HG03045 (cell line): ENCODE data around the gene GABBR2.

Source experiments
- ATAC-seq: cut with Tn5 transposase; IDR thresholded peaks from one replicate; pipeline ENCODE4 v1.9.1; 2021; ENCODE audit warnings: mild to moderate bottlenecking, moderate library complexity; ENCODE audit not compliant: unreplicated experiment

GABBR2 gene

DNA sequence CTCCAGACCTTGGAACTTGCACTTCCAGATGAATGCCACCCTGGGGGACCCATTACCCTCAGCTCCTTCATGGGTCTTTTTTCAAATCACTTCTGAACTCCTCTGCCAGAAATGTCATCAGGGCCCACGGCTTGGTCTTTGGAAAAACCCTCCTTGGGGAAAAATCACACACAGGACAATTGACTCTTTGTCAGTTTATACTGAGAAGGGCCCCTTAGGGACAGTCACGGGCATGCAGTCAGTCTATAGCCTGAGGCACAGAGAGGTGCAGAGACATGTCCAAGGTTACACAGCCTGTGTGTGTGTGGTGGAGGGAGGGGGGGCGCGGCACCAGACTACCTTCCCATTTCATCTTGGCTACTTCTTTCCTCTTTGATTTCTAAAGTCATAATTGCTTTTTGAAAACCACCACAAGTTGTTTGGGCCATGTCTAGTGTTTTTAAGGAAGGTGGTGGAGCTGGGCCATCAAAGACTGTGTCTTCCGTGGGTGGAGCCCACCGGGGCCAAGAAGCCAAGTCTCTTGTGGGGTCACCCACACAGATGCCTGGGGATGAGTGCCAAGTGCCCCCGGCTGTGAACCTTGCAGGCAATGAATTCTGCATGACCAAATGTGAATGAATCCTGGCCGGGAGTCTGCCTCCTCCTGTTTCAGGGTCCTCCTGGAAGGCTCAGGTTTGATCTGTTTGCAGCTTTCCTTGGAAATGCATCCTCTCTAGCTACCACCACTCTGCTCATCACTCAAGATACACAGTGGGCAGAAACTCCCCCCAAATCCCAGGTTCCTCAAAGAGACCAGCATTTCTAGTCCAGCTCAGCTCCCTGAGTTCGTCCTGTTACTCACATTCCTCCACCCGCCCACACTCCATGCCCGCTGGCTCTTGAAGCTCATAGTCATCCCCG, 253.2 kb downstream of the GABBR2 start:
- no peak for ATAC-seq

DNA sequence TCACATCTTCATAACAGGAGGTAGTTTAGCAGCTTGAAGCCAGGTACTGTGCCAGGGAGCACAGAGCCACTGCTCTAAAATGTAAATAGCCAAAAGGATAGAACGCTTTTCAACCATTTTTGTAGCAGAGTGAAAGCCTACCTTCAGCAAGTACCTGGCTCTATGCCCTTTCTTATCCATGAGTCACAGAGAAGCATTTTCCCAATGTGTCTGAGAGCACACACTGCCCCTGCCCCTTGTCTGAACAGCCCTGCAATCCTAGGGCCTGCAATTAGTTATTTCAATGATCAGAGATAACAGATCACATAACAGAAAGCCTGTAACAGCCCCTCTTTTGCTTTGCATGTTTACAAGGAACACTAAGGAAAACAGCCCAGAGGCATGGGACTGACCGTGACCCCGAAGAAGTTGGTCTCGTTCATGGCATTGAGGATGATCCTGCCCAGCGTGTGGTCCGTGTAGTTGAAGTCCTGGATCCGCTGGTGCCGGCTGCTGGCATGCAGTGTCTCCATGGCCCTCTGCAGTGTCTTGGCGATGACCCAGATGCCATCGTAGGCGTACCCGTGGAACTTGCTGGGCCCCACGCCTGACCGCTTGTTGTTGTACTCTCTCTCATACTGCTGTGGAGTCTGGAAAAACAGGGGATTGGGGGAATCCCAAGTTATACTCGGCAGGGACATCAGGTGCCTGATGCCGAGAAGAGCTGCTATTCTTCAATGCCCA, 255.0 kb downstream of the GABBR2 start:
- ATAC-seq, result no peak

DNA sequence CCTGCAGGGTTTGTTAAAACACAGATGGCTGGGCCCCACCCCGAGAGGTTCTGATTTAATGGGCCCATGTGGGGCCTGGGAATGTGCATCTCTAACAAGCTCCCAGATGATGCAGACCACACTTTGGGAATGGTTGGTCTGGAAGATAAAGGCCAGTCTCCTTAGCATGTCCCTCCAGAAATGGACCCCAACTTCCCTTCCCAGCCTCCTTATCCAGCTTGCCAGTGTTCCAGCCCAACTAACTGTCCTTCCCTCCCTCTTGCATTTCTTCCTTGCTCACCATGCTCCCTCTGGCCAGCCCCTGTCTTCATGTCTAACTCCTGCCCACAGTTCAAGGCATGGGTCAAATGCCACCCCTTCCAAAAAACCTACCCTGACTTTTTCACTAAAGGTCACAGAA, 257.2 kb downstream of the GABBR2 start:
- ATAC-seq, result no peak

DNA sequence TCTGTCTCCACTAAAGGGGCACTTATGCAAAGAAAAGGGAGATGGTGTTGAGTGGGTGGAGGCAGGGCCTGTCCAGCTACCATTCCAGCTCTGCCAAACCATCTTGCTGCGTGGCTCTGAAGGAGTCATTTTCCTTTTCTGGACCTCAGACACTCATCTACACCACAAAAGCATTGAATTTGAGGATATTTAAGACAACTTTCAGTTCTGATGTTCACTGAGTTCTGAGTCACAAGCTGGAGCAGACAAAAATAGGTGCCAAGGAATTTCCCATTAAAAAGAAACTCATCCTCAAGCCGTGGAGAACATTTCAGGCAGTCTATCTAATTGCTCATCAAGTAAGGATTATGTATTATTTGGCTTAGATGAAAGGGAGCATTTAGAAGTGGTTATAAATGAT, 258.2 kb downstream of the GABBR2 start:
- no peak for ATAC-seq

DNA sequence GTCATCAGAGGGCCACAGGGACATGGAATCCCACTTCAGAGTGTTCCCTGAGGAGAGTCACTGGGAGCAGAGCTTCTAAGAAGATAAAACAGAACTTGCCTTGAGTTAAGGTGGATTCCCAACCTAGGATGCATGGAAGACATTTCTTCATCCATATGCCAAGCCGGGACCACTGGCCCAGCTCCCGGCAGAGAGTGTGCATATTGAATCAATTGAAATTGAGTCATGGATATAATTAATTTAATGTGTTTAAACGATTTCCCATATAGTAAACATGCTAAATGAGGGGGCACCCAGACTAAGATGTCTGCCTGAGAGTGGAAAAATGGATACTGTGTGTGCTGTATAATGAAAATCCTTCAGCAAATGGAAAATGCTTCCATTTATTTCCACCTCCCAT, 258.9 kb downstream of the GABBR2 start:
- ATAC-seq, result no peak

DNA sequence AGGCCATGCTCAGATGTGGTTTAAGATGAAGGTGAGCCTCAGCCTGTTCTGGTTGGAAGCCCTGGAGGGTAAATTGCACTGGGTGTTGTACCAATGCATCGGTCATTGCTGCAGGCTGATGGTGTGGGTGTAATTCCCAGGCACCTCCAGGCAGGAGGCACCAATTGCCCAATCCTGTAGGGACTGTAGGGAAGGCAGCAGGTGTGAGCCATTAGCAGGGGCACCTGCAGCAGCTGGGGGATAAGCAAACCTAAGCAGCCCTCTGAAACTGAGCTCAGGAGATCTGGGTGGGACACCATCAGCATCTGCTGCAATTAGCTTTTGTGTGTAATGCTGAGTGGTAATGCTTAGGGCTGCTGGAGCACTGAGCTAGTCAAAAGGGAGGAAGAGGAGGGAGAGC, 263.2 kb downstream of the GABBR2 start:
- ATAC-seq, result no peak

DNA sequence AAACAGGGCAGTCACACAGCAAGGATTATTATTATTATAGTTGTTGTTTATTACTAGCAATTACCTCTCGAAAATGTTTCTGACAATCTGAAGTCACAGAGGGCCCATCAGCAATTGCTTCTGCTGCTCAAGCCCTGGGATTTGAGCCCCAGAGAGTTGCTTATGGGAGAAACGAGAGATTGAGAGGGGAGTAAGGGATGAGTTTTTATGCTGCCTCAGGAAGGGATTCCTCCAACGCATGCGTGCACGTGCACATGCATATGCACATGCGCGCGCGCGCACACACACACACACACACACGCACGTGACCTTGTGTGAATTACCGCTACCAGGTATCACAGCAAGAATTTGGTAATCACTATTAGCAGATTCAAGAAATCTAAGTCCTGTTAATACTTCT, 264.1 kb downstream of the GABBR2 start:
- ATAC-seq, result no peak

DNA sequence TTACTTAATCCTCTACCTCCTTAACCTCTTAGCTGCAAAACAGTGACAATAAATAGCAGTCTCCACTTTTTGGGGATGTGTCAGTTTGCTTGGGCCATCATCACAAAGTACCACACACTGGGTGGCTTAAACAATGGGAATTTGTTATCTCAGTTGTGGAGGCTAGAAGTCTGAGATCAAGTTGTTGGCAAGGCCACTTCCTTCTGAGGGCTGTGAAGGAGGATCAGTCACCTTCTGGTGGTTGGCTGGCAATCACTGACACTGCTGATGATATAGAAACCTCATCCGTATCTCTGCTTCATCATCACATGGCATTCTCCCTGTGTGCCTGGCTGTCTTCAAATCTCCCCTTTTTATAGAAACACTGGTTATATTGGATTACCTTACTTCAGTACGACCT, 266.2 kb downstream of the GABBR2 start:
- no peak for ATAC-seq

DNA sequence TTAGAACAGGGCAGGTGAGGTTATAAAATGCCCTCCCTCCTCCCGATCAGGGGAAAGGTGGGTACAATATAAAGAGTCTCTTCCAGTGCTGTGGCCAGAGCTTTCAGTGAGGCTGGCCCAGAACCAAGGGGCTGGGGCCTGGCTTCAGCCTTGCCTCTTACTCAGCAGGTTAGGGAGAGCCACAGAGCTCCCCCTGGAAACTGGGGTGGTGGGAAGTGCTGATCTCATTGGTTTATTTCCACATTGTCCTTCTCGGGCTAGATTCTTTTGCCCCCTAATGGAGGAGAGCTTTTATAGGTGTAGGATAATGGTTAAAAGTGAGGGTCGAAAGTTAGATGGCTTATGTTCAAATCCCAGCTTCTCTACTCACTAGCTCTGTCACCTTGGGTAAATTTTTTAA, 266.6 kb downstream of the GABBR2 start:
- no peak for ATAC-seq

DNA sequence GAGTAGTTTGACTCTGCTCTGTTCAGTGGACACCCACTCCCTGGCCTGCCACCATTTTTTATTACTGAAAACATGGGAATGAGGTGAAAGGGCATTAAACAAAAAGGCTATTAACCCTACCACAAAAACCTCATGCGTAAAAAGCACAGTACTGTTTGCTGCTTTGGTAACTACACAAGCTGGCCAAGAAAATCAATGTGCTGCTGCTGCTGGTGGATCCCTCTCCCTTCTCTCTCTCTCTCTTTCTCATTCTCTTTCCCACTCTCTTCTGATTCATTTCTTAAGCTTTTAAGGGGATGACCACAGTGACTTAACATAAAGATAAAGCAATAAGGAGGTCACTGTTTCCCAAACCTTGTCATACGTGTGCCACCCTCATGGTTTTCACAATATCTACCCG, 270.1 kb downstream of the GABBR2 start:
- ATAC-seq, result no peak

DNA sequence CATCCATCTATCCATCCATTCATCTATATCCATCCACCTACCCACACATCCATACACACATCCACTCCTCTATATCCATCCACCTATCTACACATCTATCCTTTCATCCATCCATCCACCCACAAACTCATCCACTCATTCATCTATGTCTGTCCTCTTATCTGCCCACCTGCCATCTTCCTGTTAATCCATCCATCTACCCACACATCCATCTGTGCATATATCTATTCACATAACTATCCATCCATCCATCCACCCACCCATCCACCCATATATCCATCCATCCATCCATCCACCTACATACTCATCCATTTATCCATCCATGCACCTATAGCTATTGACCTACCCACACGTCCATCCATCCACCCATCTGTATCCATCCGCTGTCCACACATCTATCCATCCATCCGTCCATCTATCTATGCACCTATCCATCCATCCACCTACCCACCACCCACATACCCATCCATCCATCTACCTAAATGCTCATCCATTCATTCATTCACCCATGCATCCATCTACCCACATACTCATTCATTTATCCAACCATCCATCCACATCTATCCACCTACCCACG, 271.2 kb downstream of the GABBR2 start:
- ATAC-seq, result no peak

DNA sequence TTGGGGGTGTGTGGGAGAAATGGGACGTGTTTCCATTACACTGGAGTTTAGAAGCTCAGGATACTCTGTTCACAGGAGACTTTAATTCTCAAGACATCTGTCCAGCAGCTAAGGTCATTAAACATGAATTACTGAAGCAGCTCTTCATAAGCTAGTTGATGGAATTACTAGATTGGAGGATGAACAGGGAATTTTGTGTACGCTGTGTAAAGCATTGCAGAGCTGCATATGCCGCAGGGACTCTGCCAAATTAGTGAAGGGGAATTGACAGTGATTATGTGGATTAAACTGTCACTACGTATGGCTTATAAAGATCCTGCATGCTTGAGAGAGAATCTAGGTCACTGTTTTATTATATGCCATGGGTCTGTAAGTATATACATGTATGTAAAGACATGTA, 275.8 kb downstream of the GABBR2 start:
- no peak for ATAC-seq

DNA sequence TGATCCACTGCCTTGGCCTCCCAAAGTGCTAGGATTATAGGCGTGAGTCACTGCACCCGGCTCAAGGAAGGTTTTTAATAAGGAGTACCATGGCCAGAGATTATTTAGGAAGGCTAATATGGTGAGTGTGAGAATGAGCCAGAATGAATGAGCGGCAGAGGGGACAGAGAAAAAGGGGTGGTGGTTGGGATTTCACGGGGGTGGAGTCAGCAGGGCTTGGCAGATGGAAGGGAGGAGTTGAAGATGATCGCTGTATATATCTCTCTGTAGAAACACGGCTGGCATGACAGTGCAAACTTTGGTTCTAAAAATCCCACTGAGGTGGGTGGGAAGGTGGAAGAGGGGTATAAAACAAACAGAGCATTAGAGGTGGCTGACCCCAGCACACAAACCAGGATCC, 276.6 kb downstream of the GABBR2 start:
- ATAC-seq, result no peak

DNA sequence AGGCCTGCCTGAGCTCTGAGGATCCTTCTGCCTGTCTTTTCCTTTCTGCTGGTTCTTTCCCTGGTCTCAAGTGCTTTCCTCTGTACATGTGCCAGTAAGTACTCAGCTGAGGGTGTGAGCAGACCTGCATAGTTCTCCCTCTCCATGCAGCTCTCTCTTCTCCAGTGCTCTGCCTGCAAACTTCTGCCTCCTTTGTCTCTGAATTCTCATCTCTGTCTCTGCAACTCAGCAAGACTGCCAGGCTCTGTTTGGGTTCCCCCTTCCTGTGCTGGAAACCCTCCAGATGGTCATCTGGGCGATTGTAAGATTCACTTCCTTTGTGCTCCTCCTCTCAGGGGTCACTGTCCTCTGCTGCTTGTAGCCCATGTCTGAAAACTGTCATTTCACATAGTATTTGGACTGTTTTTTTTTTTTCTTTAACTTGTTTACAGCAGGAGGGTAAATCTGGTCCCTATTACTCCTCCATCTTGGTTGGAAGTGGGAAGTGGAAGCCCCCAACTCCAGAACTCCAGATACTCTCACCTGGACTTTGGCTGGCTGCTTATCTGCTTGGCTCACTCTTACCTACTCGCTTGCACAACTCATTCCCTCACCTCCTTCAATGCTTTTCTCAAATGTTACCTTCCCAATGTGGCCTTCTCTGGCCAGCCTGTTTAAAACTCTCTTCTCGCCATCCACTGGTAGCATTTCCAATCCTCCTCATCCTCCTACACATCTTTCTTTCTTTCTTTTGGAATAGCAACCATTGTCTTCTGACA, 278.0 kb downstream of the GABBR2 start:
- no peak for ATAC-seq

DNA sequence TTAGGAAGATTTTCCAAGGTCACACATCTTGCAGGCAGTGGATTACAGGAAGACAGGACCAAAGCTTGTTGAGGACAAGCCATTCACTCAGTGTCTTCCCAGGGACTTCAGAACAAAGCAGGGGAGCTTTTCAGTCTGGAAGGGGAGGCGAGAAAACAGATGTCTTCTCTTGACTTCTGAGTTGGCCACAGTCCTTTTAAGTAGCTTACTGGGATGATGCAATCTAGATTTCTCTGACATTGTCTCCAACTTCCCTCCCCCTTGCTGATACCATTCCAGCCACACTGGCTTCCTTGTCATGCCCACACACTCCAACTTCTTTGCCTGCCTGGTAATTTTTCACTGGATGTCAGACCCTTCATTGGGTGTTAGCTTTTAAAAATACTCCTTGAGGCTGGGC, 279.1 kb downstream of the GABBR2 start:
- no peak for ATAC-seq

DNA sequence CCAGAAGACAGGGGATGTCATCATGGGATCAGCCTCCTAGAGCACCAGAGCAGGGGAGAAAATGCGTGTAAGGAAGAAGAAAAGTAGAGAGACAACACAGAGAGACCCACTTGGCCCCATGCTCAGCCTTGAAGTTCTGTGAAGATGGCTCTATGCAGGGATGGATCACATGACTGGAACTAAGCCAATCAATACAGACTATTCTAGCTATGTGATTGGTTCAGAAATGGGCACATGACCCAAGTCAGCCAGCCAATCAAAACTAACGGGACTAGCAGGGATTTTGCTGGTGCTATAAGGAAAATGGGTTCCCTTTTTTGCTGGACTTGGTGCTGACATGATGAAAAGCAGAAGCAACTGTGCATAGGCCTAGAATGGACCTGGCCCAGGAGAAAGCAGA, 280.3 kb downstream of the GABBR2 start:
- ATAC-seq, result no peak

DNA sequence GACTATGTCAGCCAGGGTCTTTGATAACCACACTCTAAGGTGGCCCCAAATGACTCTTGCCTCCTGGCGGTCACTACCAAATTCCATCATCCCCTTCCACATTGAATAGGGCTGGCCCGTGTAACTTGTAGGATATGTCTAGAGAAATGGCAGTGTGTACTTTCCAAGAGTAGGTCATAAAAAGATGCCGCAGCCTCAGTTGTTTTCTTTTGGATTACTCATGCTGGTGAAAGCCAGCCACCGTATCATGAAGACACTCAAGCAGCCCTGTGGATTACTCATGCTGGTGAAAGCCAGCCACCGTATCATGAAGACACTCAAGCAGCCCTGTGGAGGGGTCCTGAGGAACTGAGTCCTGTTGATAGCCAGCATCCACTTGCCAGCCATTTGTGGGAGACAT, 281.2 kb downstream of the GABBR2 start:
- ATAC-seq, result no peak

DNA sequence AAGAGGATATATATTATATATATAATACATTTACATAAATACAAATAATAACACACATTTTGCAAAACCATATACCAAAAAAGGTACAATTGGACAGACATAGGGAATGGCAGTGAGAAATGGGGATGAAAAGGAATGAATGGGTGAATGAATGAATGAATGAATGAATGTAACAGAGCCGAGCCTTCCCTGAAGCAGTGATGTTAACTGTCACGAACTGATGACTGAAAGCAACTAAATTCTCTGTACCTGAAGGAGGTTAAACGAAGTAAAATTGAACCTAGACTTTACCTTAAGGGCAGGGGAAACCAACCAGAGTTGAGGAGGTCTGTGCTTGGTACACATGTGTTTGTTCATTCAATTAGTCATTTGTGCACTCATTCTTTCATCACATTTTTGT, 283.7 kb downstream of the GABBR2 start:
- ATAC-seq, result no peak

DNA sequence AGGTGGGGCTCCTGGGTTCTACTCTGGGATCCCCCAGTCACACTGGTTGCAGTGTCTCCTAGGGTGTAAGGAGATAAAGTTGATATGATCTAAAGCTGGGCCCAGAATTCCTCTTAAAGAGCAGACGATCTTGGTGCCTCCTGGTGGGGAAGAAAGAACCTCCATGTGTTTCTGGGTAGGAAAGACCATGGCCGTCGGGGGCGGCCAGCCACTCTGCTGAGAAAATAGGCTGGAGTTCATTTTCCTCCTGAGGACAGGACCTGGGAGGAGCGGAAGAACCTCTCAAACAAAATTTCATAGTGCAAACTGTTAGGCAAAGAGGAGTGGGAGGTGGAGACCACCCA, 289.5 kb downstream of the GABBR2 start:
- ATAC-seq, result no peak

DNA sequence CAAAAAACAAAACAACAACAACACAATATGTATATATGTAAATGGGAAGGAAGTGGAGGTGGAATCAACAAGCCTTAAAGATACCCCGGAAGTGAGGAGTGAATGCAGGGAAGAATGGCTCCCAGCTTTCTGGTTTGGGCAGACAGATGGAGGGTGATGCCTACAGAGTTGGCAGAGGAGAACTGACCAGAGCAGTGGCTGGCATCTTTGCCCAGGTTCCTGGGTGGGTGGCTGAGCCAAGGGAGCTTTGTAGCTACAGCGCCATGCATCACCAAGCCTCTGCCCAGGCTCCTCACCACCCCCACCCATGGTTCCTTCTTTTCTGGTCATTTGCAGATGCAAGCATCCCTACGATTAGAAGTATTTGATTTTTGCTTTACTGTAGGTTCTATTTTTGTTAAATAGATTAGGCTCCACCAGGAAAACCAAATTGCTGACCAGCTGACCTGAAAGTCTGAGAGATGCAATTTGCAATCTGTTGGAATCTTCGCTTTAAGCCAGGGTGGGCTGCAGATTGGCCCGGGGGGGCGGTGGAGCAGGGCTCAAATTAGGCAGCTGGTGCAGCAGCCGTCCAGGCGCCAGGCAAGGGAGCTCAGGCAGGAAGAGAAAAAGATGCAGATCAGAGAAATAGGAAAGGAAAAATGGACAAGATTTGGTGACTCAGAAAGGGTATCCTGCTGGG, 290.0 kb downstream of the GABBR2 start:
- ATAC-seq, result no peak
